HCT116 (cell line): ENCODE measurements around the gene DENND10. TPM values are rescaled to one million over a fixed set of nuclear protein-coding genes. Genes with fewer than 3 reads are reported as not detected.

Source experiments
- ATAC-seq: fragments of 200-7000 bp; cut with Tn5 transposase; 2 replicates; pipeline ENCODE4 v1.9.1; 2020; ENCODE audit warnings: mild to moderate bottlenecking, moderate library complexity
- BruUV-seq: library from RNA; stranded (reverse); fragments of 400-500 nt; replicated peaks from 2 replicates; lab custom pipeline; 2021; lab: Mats Ljungman, UMichigan
- CTCF ChIA-PET: fragments of 300-600 bp; sonication (Branson Sonifier 250); formaldehyde crosslinking; loops from one replicate; lab custom pipeline; 2021; ENCODE audit warnings: antibody characterized with exemption; lab: Charles Lee
- POLR2A ChIA-PET: fragments of 300-600, 350-600 bp; sonication (Branson Sonifier 250); formaldehyde crosslinking; loops from one replicate; lab custom pipeline; 2021; ENCODE audit warnings: antibody characterized with exemption; lab: Charles Lee
- RAD21 ChIA-PET, 2 experiments: fragments of 300-600 bp; sonication (Branson Sonifier 250); formaldehyde crosslinking; loops; one replicate each; lab custom pipeline; 2023; ENCODE audit warnings: low total read pairs in 2 of 2; ENCODE audit not compliant: uncharacterized antibody in 2 of 2, unreplicated experiment in 2 of 2, low non-redundant PET in 1 of 2; lab: Charles Lee
- DNase-seq: peaks from one replicate; pipeline ENCODE4 v3.0.0-alpha.2; 2010; ENCODE audit warnings: low read depth, low spot score
- H2AFZ ChIP-seq: fragments of 200-600 bp; shearing (Covaris generic), sonication (generic); 2 replicates; pipeline ENCODE4 v1.6.1; 2017; ENCODE audit warnings: low read depth, mixed run types, mixed read lengths, antibody characterized with exemption, low read length; ENCODE audit not compliant: poor library complexity, severe bottlenecking
- H3K27ac ChIP-seq: 2 replicates; pipeline ENCODE4 v1.5.1; 2012; ENCODE audit warnings: low read depth, low read length
- H3K27me3 ChIP-seq: fragments of 200-600 bp; sonication (generic); 2 replicates; pipeline ENCODE4 v1.6.1; 2016; ENCODE audit warnings: mixed run types, low read length, mixed read lengths; ENCODE audit not compliant: insufficient read depth
- H3K36me3 ChIP-seq, 2 experiments: fragments of 200-500 bp in 1 of 2; fragments of 200-600 bp in 1 of 2; sonication (Bioruptor generic) in 1 of 2; sonication (generic) in 1 of 2; 2 replicates each; pipeline versions ENCODE4 v1.5.1 to v1.6.1; 2014 to 2016; ENCODE audit warnings: low read length in 2 of 2, inconsistent platforms in 1 of 2, mixed read lengths in 1 of 2, mixed run types in 1 of 2; ENCODE audit not compliant: insufficient read depth in 2 of 2, control insufficient read depth in 1 of 2
- H3K4me1 ChIP-seq, 2 experiments: fragments of 200-600 bp in 1 of 2; sonication (generic) in 1 of 2; 2 replicates each; pipeline versions ENCODE4 v1.5.1 to v1.6.1; 2012 to 2017; ENCODE audit warnings: low read length in 2 of 2, inconsistent platforms in 1 of 2, mild to moderate bottlenecking in 1 of 2, mixed read lengths in 1 of 2, mixed run types in 1 of 2, moderate library complexity in 1 of 2; ENCODE audit not compliant: insufficient read depth in 2 of 2, control insufficient read depth in 1 of 2
- H3K4me2 ChIP-seq: fragments of 200-600 bp; sonication (generic); 2 replicates; pipeline ENCODE4 v1.6.1; 2017; ENCODE audit warnings: mixed run types, low read length, mixed read lengths
- H3K4me3 ChIP-seq, 2 experiments: fragments of 200-600 bp in 1 of 2; sonication (generic) in 1 of 2; replicated peaks in 1 of 2; 2 replicates each; pipeline ENCODE4 v1.5.1; 2011 to 2016; ENCODE audit warnings: low read length in 2 of 2, control low read depth in 1 of 2, low read depth in 1 of 2, mild to moderate bottlenecking in 1 of 2, mixed read lengths in 1 of 2, mixed run types in 1 of 2
- H3K79me2 ChIP-seq: fragments of 200-600 bp; sonication (generic); 2 replicates; pipeline ENCODE4 v1.6.1; 2017; ENCODE audit warnings: mild to moderate bottlenecking, mixed run types, low read length, moderate library complexity, mixed read lengths; ENCODE audit not compliant: insufficient read depth
- H3K9ac ChIP-seq: fragments of 200-600 bp; sonication (generic); 2 replicates; pipeline ENCODE4 v1.6.1; 2016; ENCODE audit warnings: low read length, mixed read lengths
- H3K9me2 ChIP-seq: fragments of 200-600 bp; sonication (generic), shearing (Covaris generic); 2 replicates; pipeline ENCODE4 v1.6.1; 2017; ENCODE audit warnings: mixed run types, mild to moderate bottlenecking, moderate library complexity; ENCODE audit not compliant: insufficient read depth
- H3K9me3 ChIP-seq, 2 experiments: fragments of 200-500 bp in 1 of 2; fragments of 200-600 bp in 1 of 2; sonication (Bioruptor generic) in 1 of 2; sonication (generic) in 1 of 2; 2 replicates each; pipeline ENCODE4 v1.6.1; 2014 to 2017; ENCODE audit warnings: low read length in 2 of 2, mixed read lengths in 2 of 2, inconsistent platforms in 1 of 2, low read depth in 1 of 2, mild to moderate bottlenecking in 1 of 2, mixed run types in 1 of 2, moderate library complexity in 1 of 2; ENCODE audit not compliant: control insufficient read depth in 1 of 2, insufficient read depth in 1 of 2
- H4K20me1 ChIP-seq: fragments of 200-600 bp; sonication (generic), shearing (Covaris generic); 2 replicates; pipeline ENCODE4 v1.6.1; 2017; ENCODE audit warnings: mixed run types, mild to moderate bottlenecking, moderate library complexity; ENCODE audit not compliant: insufficient read depth
- ATF3 ChIP-seq: IDR thresholded peaks from 2 replicates; pipeline ENCODE4 v1.6.1; 2012
- CBX3 ChIP-seq: IDR thresholded peaks from 2 replicates; pipeline ENCODE4 v1.6.1; 2012; ENCODE audit warnings: low read depth
- EGR1 ChIP-seq: IDR thresholded peaks from 2 replicates; pipeline ENCODE4 v1.6.1; 2012; ENCODE audit warnings: low read depth
- ELF1 ChIP-seq: IDR thresholded peaks from 2 replicates; pipeline ENCODE4 v1.6.1; 2012; ENCODE audit warnings: low read depth, borderline replicate concordance
- EZH2phosphoT487 ChIP-seq: fragments of 200-600 bp; IDR thresholded peaks from 2 replicates; pipeline ENCODE4 v1.6.1; 2018; ENCODE audit warnings: antibody characterized with exemption, borderline replicate concordance
- POLR2AphosphoS5 ChIP-seq: IDR thresholded peaks from 2 replicates; pipeline ENCODE4 v1.6.1; 2011; ENCODE audit warnings: mild to moderate bottlenecking, low read depth, low read length, moderate library complexity
- RAD21 ChIP-seq: IDR thresholded peaks from 2 replicates; pipeline ENCODE4 v1.6.1; 2012; ENCODE audit warnings: low read depth, mild to moderate bottlenecking
- SIN3A ChIP-seq: IDR thresholded peaks from 2 replicates; pipeline ENCODE4 v1.6.1; 2012; ENCODE audit warnings: low read depth
- SP1 ChIP-seq: IDR thresholded peaks from 2 replicates; pipeline ENCODE4 v1.6.1; 2012; ENCODE audit warnings: low read depth
- SRF ChIP-seq: IDR thresholded peaks from 2 replicates; pipeline ENCODE4 v1.6.1; 2012; ENCODE audit warnings: low read depth
- TCF7L2 ChIP-seq: IDR thresholded peaks from 2 replicates; pipeline ENCODE4 v1.7.0; 2011; ENCODE audit warnings: borderline replicate concordance, inconsistent platforms; ENCODE audit not compliant: insufficient read depth, insufficient read length; ENCODE audit errors: extremely low read depth
- ZFX ChIP-seq: fragments of 450-650 bp; IDR thresholded peaks from 2 replicates; pipeline ENCODE4 v1.6.1; 2017
- ZNF274 ChIP-seq: fragments of 200-500 bp; sonication (Bioruptor generic); IDR thresholded peaks from 2 replicates; pipeline ENCODE4 v1.6.1; 2014; ENCODE audit warnings: mild to moderate bottlenecking, low read depth, low read length, inconsistent platforms
- intact Hi-C: fragments of 100-400 bp; cut with micrococcal nuclease; formaldehyde crosslinking; loops from 2 replicates; pipeline ENCODE4 v1.10.0; 2022
- total RNA-seq: library from RNA; stranded (reverse); gene quantifications from one replicate; pipeline ENCODE4 v1.2.1, GENCODE V29; 2021; ENCODE audit not compliant: unreplicated experiment
- TF ChIP-seq, protein P1 (sequence below): IDR thresholded peaks from 2 replicates; pipeline ENCODE4 v1.6.1; 2012
- TF ChIP-seq, protein P2 (sequence below): IDR thresholded peaks from 2 replicates; pipeline ENCODE4 v1.6.1; 2011; ENCODE audit warnings: mild to moderate bottlenecking, low read length, moderate library complexity; ENCODE audit not compliant: insufficient replicate concordance; ENCODE audit errors: extremely low read depth
- TF ChIP-seq, protein P3 (sequence below), 3 experiments: fragments of 200-600 bp in 1 of 3; sonication (generic) in 1 of 3; IDR thresholded peaks in 2 of 3; conservative IDR thresholded peaks in 1 of 3; 2 replicates each; pipeline ENCODE4 v1.5.1; 2012 to 2017; ENCODE audit warnings: low read depth in 2 of 3, low read length in 2 of 3, antibody characterized with exemption in 1 of 3, borderline replicate concordance in 1 of 3, control low read depth in 1 of 3, mild to moderate bottlenecking in 1 of 3, mixed read lengths in 1 of 3, mixed run types in 1 of 3, moderate library complexity in 1 of 3; ENCODE audit not compliant: insufficient read depth in 1 of 3

DENND10 gene
- total RNA-seq, 1 experiment from 2014 or later: 47.5 TPM

- intact Hi-C loops: no loop called here
- no peaks in the 10 kb centered on the region for H4K20me1 ChIP-seq
- ChIA-PET CTCF (no interaction called here), RAD21 (no interaction called here), POLR2A (no interaction called here)
- H3K4me3 ChIP-seq: no peak overlapping the region
- peaks cover 36 to 42% of the 10 kb centered on the region in 2 experiments for H3K36me3 ChIP-seq
- TF ChIP-seq EGR1 (no peak), ZFX (no peak), ELF1 (no peak), RAD21 (no peak), SRF (no peak), SP1 (no peak), EZH2phosphoT487 (no peak), POLR2AphosphoS5 (no peak), TCF7L2 (no peak), SIN3A (no peak)
- TF ChIP-seq, protein P1, sequence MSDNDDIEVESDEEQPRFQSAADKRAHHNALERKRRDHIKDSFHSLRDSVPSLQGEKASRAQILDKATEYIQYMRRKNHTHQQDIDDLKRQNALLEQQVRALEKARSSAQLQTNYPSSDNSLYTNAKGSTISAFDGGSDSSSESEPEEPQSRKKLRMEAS: no peak
- H2AFZ ChIP-seq: no peak overlapping the region
- H3K27me3 ChIP-seq: no peaks in the 10 kb centered on the region
- H3K4me2 ChIP-seq: no peak overlapping the region
- H3K4me1 ChIP-seq: no peaks in the 10 kb centered on the region
- H3K27ac ChIP-seq: no peak overlapping the region
- no peak overlapping the region for H3K9ac ChIP-seq
- ATAC-seq: peak; percentile 37; the same call in 1 of the 2 replicates
- no TSS peak for BruUV-seq
- no peak for DNase-seq
- no peaks in the 10 kb centered on the region for H3K79me2 ChIP-seq
- H3K9me3 ChIP-seq: no peaks in the 10 kb centered on the region
- H3K9me2 ChIP-seq: no peaks in the 10 kb centered on the region
Measured at GRCh38 chr10:119149157-119149556, 45.2 kb downstream of the DENND10 start.

DNA sequence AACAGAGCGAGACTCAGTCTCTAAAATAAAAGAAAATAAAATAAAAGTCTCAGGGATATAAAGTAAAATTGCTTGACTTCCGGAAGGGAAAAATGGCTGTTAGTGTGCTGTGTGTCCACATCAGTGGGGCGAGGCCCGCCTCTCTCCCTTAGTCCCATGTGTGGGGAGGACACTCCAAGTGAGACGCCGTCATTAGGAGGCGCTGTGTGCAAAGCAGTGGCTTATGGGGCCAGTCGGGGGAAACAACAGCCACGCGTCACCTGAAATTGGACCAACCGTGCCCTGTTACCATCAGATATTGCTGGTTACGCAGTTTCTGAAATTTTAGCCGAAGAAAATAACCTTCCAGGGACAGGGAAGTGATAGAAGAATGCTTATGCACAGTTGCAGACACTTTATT, 45.8 kb downstream of the DENND10 start:
- H3K9me3 ChIP-seq: no peaks in the 10 kb centered on the region
- H3K36me3 ChIP-seq: peaks cover 39 to 48% of the 10 kb centered on the region in 2 experiments
- H3K9ac ChIP-seq: no peak overlapping the region
- H3K4me2 ChIP-seq: no peak overlapping the region
- TF ChIP-seq, protein P2, sequence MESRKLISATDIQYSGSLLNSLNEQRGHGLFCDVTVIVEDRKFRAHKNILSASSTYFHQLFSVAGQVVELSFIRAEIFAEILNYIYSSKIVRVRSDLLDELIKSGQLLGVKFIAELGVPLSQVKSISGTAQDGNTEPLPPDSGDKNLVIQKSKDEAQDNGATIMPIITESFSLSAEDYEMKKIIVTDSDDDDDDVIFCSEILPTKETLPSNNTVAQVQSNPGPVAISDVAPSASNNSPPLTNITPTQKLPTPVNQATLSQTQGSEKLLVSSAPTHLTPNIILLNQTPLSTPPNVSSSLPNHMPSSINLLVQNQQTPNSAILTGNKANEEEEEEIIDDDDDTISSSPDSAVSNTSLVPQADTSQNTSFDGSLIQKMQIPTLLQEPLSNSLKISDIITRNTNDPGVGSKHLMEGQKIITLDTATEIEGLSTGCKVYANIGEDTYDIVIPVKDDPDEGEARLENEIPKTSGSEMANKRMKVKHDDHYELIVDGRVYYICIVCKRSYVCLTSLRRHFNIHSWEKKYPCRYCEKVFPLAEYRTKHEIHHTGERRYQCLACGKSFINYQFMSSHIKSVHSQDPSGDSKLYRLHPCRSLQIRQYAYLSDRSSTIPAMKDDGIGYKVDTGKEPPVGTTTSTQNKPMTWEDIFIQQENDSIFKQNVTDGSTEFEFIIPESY: no peak
- TF ChIP-seq ATF3 (no peak), RAD21 (peak; percentile 56), TCF7L2 (no peak), CBX3 (no peak), ZNF274 (no peak), ELF1 (no peak)
- TF ChIP-seq, protein P3, sequence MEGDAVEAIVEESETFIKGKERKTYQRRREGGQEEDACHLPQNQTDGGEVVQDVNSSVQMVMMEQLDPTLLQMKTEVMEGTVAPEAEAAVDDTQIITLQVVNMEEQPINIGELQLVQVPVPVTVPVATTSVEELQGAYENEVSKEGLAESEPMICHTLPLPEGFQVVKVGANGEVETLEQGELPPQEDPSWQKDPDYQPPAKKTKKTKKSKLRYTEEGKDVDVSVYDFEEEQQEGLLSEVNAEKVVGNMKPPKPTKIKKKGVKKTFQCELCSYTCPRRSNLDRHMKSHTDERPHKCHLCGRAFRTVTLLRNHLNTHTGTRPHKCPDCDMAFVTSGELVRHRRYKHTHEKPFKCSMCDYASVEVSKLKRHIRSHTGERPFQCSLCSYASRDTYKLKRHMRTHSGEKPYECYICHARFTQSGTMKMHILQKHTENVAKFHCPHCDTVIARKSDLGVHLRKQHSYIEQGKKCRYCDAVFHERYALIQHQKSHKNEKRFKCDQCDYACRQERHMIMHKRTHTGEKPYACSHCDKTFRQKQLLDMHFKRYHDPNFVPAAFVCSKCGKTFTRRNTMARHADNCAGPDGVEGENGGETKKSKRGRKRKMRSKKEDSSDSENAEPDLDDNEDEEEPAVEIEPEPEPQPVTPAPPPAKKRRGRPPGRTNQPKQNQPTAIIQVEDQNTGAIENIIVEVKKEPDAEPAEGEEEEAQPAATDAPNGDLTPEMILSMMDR (IDR thresholded peaks at IDR 0.05 in 2 of 3, conservative IDR thresholded peaks at IDR 0.05 in 1 of 3; ENCODE audit: borderline replicate concordance in 1 of 3, insufficient read depth in 1 of 3, low read depth in 2 of 3, low read length in 2 of 3): peak; percentile 17 to 53 (median 52); a peak in 5 of 6 replicates
- ChIA-PET POLR2A (no interaction called here), RAD21 (interaction anchor here in 1 of 2 experiments (0.6 kb wide), 1 partner anchor 60 kb away, joined by 4 read pairs; no protein-coding TSS in a partner anchor), CTCF (no interaction called here)
- no peaks in the 10 kb centered on the region for H3K4me1 ChIP-seq
- no peaks in the 10 kb centered on the region for H3K79me2 ChIP-seq
- DNase-seq: no peak
- intact Hi-C loops: no loop called here
- no peak overlapping the region for H3K4me3 ChIP-seq
- no peak overlapping the region for H3K27ac ChIP-seq
- no peaks in the 10 kb centered on the region for H3K9me2 ChIP-seq
- peak; percentile 93 for ATAC-seq
- no peak overlapping the region for H2AFZ ChIP-seq
- BruUV-seq: no TSS peak
- no peaks in the 10 kb centered on the region for H4K20me1 ChIP-seq
- H3K27me3 ChIP-seq: no peaks in the 10 kb centered on the region
